ENCODE data around the gene NMRAL1. TPM values are rescaled to one million over a fixed set of nuclear protein-coding genes. Genes with fewer than 3 reads are reported as not detected.

NMRAL1 gene
- polyA plus RNA-seq, 3 donors from 2014 or later, result 46.1 to 65.3 (median 60.7) TPM

DNA sequence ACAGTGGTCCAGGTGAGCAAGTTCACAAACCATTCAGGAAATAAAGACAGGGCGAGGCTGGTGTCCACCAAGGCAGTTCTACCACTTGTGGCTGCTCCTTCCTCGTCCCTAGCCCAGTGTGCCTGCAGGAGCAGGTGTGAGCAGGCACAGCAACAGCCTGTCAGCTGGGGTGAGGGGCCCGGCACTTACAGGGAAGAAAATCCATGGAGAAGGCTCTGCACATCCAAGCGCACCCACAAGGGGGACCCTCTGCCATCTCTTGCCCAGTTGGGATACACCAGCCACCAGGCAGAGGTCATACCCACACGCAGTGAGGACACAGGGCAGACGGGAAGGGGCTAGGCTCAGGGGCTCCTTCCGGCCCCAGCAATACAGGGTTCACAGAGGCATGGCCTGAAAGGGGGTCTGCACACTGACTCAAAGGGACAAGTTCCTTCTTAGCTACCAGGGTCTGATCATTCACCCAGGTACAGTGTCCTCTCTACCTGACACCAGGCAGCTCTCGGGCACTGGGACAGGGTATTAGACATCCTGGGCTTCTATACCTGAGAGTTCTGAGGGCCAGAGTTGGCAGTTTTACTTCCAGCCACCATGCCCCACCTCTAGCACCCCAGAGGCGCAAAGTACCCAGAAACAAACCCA, 37.1 kb upstream of the NMRAL1 start:
- no peak for DNase-seq
- peaks cover 16 to 33% (median 23%) of the 10 kb centered on the region in 3 donors for H3K36me3 Mint-ChIP-seq

DNA sequence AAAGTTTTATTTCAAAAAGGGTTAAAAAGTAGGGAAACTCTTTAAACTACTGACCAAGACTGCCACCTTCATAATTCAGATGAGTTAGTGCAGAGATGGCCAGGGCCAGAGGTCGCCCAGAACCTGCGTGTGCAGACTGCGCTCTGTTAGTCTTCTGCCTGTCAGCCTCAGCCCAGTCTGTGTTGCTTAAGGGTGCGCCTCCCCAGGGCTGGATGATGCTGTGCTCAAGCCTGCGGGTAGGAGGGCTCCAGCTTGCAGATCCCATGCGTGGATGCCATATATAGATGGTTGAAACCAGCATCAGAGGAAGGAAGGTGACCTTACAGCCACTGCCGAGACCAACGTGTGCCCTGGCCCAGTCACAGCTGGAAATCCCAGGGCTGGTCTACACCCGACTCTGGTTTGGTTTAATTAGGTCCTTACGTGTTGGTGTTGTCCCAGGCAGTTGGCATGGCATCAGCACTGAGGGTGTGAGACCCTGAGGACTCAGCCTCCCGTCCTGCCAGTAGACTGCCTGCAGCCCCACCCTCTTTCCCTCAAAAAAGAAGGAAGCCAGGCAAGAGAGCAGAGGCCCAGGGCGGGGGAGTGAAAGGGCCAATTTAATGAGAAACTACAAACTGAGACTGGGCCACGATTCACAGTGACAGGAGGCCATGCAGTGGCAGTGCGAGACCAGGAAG, 36.5 kb upstream of the NMRAL1 start:
- no peaks in the 10 kb centered on the region for H3K9me3 Mint-ChIP-seq
- H3K36me3 Mint-ChIP-seq, result peaks cover 16 to 40% (median 28%) of the 10 kb centered on the region in 3 donors
- peak overlapping the region; percentile 91 to 98 (median 94) for H3K27ac Mint-ChIP-seq
- DNase-seq, result no peak
- peak overlapping the region; percentile 6 to 56 (median 34) for H3K4me3 Mint-ChIP-seq
- H3K27me3 Mint-ChIP-seq (ENCODE audit: low read depth in 3 of 3), result peaks cover 0 to 5% (median 2%) of the 10 kb centered on the region in 3 donors
- H3K4me1 Mint-ChIP-seq, result peaks cover 73 to 75% of the 10 kb centered on the region in 2 donors

More for the DNA sequence above, 37.1 kb upstream of the NMRAL1 start:
- H3K4me3 Mint-ChIP-seq, result peak overlapping the region in 4 of 5 donors; percentile 6 to 56 (median 24)
- H3K9me3 Mint-ChIP-seq, result no peaks in the 10 kb centered on the region
- peaks cover 72 to 75% of the 10 kb centered on the region in 2 donors for H3K4me1 Mint-ChIP-seq
- peaks cover 0 to 5% (median 2%) of the 10 kb centered on the region in 3 donors for H3K27me3 Mint-ChIP-seq (ENCODE audit: low read depth in 3 of 3)
- H3K27ac Mint-ChIP-seq, result peak overlapping the region; percentile 91 to 98 (median 94)

DNA sequence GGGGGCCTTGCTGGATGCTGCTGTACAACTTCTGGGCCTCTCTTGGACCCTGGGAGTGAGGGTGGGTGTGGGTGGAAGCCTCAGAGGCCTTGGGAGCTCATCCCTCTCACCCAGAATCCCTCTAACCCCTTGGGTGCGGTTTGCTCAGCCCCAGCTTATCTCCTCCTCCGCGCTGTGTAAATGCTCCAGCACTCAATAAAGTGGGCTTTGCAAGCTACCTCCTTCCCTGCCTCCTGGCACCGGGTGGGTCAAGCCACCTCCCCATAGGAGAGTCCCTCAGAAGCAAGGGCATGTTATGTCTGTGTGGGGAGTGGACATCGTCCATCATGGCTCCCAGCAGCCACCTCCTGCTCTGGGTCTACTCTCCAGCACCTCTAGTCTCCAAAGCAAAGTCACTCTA, 35.7 kb upstream of the NMRAL1 start:
- DNase-seq, result no peak
- no peak overlapping the region for H3K4me3 Mint-ChIP-seq
- no peaks in the 10 kb centered on the region for H3K9me3 Mint-ChIP-seq
- H3K27ac Mint-ChIP-seq, result peak overlapping the region; percentile 84 to 91 (median 88)
- H3K36me3 Mint-ChIP-seq, result peaks cover 16 to 41% (median 28%) of the 10 kb centered on the region in 3 donors
- H3K27me3 Mint-ChIP-seq (ENCODE audit: low read depth in 3 of 3), result peaks cover 0 to 8% (median 5%) of the 10 kb centered on the region in 3 donors
- peaks cover 73 to 75% of the 10 kb centered on the region in 2 donors for H3K4me1 Mint-ChIP-seq

DNA sequence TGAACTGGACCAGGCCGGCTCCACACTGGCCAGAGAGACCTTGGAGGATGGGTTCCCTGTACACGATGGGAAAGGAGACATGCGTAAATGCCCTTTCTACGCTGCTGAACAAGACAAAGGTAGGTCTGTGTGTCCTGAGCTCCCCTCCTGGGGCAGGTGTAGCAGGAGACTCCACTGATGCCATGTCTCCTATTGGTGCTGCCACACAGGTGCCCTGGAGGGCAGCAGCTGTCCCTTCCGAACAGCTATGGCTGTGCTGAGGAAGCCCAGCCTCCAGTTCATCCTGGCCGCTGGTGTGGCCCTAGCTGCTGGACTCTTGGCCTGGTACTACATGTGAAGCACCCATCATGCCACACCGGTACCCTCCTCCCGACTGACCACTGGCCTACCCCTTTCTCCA, 35.0 kb upstream of the NMRAL1 start:
- Mint-ChIP-seq H3K27me3 (ENCODE audit: low read depth in 3 of 3) (peaks cover 0 to 12% (median 5%) of the 10 kb centered on the region in 3 donors), H3K4me1 (peaks cover 73 to 75% of the 10 kb centered on the region in 2 donors), H3K27ac (peak overlapping the region; percentile 32 to 99 (median 48)), H3K36me3 (peaks cover 16 to 41% (median 28%) of the 10 kb centered on the region in 3 donors), H3K4me3 (no peak overlapping the region), H3K9me3 (no peaks in the 10 kb centered on the region)
- no peak for DNase-seq

DNA sequence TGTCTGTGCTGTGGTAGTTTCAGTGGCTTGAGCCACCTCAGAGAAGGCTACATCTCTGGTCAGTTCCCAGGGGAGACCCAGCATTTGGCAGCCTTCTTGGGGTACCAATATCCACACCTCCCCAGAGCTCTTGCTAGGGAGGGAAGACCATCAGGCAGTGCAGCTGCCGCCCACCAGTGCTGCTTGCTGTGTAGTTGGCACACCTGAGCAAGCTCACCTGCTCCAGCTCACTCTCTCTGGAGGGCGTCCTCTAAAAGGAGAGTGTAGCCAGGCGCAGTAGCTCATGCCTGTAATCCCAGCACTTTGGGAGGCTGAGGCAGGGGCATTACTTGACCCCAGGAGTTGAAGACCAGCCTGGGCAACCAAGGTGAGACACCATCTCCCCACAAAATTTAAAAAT, 34.4 kb upstream of the NMRAL1 start:
- Mint-ChIP-seq H3K36me3 (peaks cover 16 to 41% (median 28%) of the 10 kb centered on the region in 3 donors), H3K27ac (peak overlapping the region; percentile 40 to 99 (median 68)), H3K4me3 (no peak overlapping the region), H3K27me3 (ENCODE audit: low read depth in 3 of 3) (peaks cover 0 to 12% (median 5%) of the 10 kb centered on the region in 3 donors), H3K9me3 (no peaks in the 10 kb centered on the region), H3K4me1 (peaks cover 73 to 75% of the 10 kb centered on the region in 2 donors)
- no peak for DNase-seq

DNA sequence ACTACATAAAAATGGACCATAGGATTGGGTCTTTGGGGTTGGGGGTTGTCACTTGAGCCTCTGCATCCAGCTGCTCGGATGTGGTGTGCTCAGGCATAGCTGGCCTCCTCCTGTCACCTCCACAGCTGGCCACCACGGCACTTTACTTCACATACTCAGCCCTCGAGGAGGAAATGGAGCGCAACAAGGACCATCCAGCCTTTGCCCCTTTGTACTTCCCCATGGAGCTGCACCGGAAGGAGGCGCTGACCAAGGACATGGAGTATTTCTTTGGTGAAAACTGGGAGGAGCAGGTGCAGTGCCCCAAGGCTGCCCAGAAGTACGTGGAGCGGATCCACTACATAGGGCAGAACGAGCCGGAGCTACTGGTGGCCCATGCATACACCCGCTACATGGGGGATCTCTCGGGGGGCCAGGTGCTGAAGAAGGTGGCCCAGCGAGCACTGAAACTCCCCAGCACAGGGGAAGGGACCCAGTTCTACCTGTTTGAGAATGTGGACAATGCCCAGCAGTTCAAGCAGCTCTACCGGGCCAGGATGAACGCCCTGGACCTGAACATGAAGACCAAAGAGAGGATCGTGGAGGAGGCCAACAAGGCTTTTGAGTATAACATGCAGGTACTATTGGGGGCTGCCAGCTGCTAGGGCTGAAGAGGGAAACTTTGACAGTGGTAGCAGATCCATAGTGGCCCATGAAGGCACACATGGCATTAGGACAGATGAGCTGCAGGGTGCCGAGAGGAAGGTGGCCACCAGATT, 33.3 kb upstream of the NMRAL1 start:
- Mint-ChIP-seq H3K36me3 (peaks cover 16 to 41% (median 28%) of the 10 kb centered on the region in 3 donors), H3K27ac (peak overlapping the region; percentile 71 to 99 (median 86)), H3K27me3 (ENCODE audit: low read depth in 3 of 3) (peaks cover 0 to 14% (median 5%) of the 10 kb centered on the region in 3 donors), H3K9me3 (no peaks in the 10 kb centered on the region), H3K4me3 (no peak overlapping the region), H3K4me1 (peaks cover 74 to 77% of the 10 kb centered on the region in 2 donors)
- no peak for DNase-seq

DNA sequence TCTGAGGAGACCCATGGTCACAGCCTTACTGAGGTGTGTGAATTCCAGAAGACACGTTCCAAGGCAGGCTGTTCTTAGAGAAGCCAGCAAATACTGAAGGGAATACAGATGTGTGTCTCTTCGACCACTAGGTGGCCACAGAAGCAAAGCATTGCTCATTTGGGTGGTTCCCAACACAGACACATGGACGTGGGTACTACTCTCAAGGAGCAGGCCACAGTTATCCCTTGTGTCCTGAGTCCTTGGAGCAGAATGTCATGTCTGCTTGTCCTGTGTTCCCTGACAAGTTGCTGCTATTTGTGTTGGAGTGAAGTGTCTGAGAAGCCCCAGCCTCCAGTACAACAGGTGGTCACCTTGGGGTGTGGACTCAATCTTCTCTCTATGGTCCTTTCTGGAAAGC, 32.0 kb upstream of the NMRAL1 start:
- Mint-ChIP-seq H3K4me3 (peak overlapping the region; percentile 77 to 94 (median 86)), H3K27ac (peak overlapping the region; percentile 87 to 99 (median 97)), H3K4me1 (peaks cover 72 to 75% of the 10 kb centered on the region in 2 donors), H3K36me3 (peaks cover 11 to 32% (median 23%) of the 10 kb centered on the region in 3 donors), H3K27me3 (ENCODE audit: low read depth in 3 of 3) (peaks cover 0 to 13% (median 5%) of the 10 kb centered on the region in 3 donors), H3K9me3 (no peaks in the 10 kb centered on the region)
- peak; percentile 63 to 70 (median 68) for DNase-seq

DNA sequence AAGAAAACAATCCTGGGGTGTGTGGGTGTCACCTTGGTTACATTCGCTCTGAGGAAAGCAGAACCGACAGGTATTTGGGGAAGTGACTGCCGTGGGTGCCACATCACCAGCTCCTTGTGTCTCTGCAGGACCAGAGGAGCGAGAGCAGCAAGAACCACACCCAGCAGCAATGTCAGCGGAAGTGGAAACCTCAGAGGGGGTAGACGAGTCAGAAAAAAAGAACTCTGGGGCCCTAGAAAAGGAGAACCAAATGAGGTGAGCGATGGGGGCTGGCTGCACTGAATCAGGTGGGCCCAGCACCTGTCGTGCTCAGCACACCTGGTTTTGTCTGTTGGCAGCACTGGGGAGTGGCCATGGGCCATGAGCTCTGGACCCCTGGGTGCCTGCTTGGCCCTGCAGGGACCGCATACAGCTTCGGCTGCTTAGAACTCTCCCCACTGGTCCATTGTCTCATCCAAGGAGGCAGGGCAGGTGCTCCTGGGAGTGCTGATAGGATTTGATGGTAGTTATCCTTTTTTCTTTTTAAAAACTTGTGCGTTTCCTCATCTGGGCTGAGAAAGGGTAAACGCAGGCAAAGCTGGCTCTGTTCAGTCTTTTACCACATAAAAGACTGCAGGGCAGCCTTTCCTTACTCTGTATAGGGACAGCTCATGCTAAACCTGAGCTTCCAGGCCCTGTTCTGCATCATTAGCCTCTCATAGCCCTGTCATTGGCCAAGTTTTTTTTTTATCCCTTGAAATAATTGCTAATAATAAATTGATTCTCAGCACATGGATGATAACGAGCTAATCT, 31.1 kb upstream of the NMRAL1 start:
- Mint-ChIP-seq H3K4me3 (peak overlapping the region; percentile 77 to 94 (median 86)), H3K9me3 (no peaks in the 10 kb centered on the region), H3K36me3 (peaks cover 5 to 23% (median 18%) of the 10 kb centered on the region in 3 donors), H3K27ac (peak overlapping the region; percentile 87 to 99 (median 97)), H3K4me1 (peaks cover 72 to 75% of the 10 kb centered on the region in 2 donors), H3K27me3 (ENCODE audit: low read depth in 3 of 3) (peaks cover 0 to 9% (median 4%) of the 10 kb centered on the region in 3 donors)
- peak; percentile 67 to 70 (median 70) for DNase-seq

DNA sequence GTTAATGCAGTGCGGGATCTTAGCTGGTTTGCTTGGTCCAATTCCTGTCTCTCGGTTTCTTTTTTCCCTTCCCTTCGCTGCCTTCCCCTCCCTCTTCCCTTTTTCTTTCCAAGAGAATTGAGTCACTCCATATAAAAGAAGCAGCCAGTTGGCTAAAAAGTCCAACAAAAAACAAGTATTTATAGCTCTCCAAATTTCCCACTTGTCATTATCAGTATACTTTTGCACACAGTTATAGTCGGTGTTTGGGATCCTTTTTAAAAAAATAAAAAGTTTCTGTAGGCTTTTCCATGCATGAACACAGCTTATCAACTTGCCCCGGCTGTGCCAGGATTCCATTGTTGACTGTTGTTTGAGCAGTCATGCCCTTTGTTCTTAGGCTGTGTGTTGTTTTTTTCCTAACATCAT, 26.6 kb upstream of the NMRAL1 start:
- Mint-ChIP-seq H3K9me3 (no peaks in the 10 kb centered on the region), H3K27ac (peak overlapping the region; percentile 84 to 90 (median 87)), H3K36me3 (peaks cover 3 to 16% (median 7%) of the 10 kb centered on the region in 3 donors), H3K4me1 (peaks cover 86 to 88% of the 10 kb centered on the region in 2 donors), H3K4me3 (peak overlapping the region in 2 of 5 donors; percentile 49 to 70), H3K27me3 (ENCODE audit: low read depth in 3 of 3) (peaks cover 0 to 9% (median 4%) of the 10 kb centered on the region in 3 donors)
- no peak for DNase-seq

DNA sequence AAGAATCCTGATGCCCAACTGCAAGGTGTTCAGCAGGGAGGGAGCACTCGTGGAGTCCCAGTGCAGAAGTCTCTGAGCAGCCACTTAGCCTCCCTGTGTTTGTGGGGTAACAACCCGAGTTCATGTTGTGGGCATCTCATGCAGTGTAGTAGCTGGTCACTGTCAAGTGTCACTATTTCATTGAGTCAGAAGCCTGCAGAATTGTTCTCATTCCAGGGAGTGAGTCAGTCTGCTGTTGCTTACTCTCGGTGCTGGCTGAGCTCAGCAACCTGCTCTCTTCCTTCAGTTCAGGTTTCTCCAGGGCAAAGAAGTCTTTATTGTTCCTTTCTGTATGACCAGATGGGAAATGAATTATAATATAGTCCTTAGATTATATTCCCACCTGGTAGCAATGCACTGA, 25.8 kb upstream of the NMRAL1 start:
- DNase-seq, result no peak
- Mint-ChIP-seq H3K4me1 (peaks cover 83 to 88% of the 10 kb centered on the region in 2 donors), H3K9me3 (no peaks in the 10 kb centered on the region), H3K36me3 (peaks cover 3 to 14% (median 7%) of the 10 kb centered on the region in 3 donors), H3K27me3 (ENCODE audit: low read depth in 3 of 3) (peaks cover 0 to 7% (median under 1%) of the 10 kb centered on the region in 3 donors), H3K4me3 (no peak overlapping the region), H3K27ac (peak overlapping the region; percentile 59 to 90 (median 76))

DNA sequence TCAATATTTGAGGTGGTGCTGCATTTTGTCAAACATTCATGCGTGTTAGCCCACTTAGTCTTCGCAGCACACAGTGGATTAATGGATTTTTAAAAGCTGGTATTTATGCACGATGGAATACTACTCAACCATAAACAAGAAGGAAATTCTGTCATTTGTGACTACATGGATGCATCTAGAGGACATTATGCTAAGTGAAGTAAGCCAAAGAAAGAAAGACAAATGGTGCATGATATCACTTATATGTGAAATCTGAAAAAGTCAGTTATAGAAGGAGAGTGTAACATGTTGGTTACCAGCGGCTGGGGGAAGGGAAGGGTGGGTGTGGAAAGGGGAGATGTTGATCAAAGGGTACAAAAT, 24.8 kb upstream of the NMRAL1 start:
- Mint-ChIP-seq H3K36me3 (peaks cover 3 to 14% (median 7%) of the 10 kb centered on the region in 3 donors), H3K4me3 (no peak overlapping the region), H3K9me3 (no peaks in the 10 kb centered on the region), H3K27ac (peak overlapping the region; percentile 18 to 89 (median 71)), H3K27me3 (ENCODE audit: low read depth in 3 of 3) (peaks cover 0 to 2% (median 0%) of the 10 kb centered on the region in 3 donors), H3K4me1 (peaks cover 84 to 88% of the 10 kb centered on the region in 2 donors)
- DNase-seq, result no peak

DNA sequence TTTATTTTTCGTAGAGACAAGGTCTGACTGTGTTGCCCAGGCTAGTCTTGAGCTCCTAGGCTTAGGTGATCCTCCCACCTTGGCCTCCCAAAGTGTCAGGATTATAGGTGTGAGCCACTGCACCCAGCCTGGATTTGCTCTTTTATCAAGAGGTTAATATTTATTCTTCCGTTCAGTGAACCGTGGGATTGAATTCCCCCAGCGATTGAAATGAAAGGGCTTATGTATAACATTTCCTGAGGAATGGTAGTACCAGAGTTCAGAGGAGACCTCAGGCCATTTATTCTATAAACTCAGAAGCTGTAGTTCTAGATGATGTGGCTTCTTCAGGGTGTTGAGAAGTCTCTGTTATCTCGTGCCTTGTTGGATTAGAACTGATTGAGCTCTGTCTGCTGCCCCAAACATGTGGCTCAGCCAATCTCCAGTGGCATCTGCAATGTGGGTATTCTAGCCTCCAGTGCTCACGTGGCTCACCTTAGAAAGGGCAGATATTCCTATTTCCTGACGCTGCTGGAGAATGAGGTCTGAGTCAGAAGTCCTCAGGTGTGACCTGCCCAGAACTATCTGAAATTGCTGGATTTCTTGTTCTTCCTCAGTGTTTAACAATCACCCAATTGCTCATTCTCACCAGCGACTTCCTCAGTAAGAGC, 24.2 kb upstream of the NMRAL1 start:
- H3K4me3 Mint-ChIP-seq, result no peak overlapping the region
- H3K4me1 Mint-ChIP-seq, result peaks cover 84 to 88% of the 10 kb centered on the region in 2 donors
- H3K27me3 Mint-ChIP-seq (ENCODE audit: low read depth in 3 of 3), result peaks cover 0 to under 1% (median 0%) of the 10 kb centered on the region in 3 donors
- DNase-seq, result no peak
- no peaks in the 10 kb centered on the region for H3K9me3 Mint-ChIP-seq
- peak overlapping the region; percentile 58 to 89 (median 71) for H3K27ac Mint-ChIP-seq
- peaks cover 3 to 14% (median 7%) of the 10 kb centered on the region in 3 donors for H3K36me3 Mint-ChIP-seq

Measured in immature natural killer cell (primary cell).